ENCODE data around the gene AKNA. TPM values are rescaled to one million over a fixed set of nuclear protein-coding genes. Genes with fewer than 3 reads are reported as not detected.
A peak's percentile ranks its signal among the peaks of the same experiment; 100 is the strongest.

The AKNA gene
- total RNA-seq, 1 donor from 2014 or later = 24.6 TPM

DNA sequence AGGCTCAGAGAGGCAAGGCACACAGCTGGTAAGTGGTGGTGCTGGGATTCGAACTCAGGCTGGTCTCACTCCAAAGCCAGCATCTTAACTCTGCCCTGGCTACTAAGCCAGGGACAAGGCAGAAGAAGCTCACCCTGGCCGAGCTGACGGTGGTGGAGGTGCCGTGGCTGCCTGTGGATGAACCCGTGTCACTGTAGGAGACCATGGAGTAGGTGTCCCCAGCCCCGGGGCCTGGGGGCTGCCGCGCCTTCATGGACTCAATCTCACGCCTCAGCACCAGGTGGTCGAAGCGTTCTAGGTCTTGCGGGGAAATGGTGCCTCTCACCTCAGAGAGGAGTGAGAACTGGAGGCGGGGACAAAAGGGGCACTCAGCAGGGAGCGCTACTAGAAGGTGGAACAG lies 35.4 kb upstream of the AKNA start:
- no peaks in the 10 kb centered on the region for H3K36me3 Mint-ChIP-seq (ENCODE audit: insufficient read depth)
- DNase-seq (ENCODE audit: low spot score, unreplicated experiment) = no peak
- H3K27ac Mint-ChIP-seq = no peak overlapping the region
- TF ChIP-seq, protein P1, sequence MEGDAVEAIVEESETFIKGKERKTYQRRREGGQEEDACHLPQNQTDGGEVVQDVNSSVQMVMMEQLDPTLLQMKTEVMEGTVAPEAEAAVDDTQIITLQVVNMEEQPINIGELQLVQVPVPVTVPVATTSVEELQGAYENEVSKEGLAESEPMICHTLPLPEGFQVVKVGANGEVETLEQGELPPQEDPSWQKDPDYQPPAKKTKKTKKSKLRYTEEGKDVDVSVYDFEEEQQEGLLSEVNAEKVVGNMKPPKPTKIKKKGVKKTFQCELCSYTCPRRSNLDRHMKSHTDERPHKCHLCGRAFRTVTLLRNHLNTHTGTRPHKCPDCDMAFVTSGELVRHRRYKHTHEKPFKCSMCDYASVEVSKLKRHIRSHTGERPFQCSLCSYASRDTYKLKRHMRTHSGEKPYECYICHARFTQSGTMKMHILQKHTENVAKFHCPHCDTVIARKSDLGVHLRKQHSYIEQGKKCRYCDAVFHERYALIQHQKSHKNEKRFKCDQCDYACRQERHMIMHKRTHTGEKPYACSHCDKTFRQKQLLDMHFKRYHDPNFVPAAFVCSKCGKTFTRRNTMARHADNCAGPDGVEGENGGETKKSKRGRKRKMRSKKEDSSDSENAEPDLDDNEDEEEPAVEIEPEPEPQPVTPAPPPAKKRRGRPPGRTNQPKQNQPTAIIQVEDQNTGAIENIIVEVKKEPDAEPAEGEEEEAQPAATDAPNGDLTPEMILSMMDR (IDR thresholded peaks at IDR 0.05; ENCODE audit: unreplicated experiment) = no peak
- H3K9me3 Mint-ChIP-seq (ENCODE audit: low read depth) = no peaks in the 10 kb centered on the region
- H3K4me3 Mint-ChIP-seq (ENCODE audit: low read depth) = no peak overlapping the region
- no peaks in the 10 kb centered on the region for H3K27me3 Mint-ChIP-seq
- H3K4me1 Mint-ChIP-seq (ENCODE audit: low read depth) = no peaks in the 10 kb centered on the region

DNA sequence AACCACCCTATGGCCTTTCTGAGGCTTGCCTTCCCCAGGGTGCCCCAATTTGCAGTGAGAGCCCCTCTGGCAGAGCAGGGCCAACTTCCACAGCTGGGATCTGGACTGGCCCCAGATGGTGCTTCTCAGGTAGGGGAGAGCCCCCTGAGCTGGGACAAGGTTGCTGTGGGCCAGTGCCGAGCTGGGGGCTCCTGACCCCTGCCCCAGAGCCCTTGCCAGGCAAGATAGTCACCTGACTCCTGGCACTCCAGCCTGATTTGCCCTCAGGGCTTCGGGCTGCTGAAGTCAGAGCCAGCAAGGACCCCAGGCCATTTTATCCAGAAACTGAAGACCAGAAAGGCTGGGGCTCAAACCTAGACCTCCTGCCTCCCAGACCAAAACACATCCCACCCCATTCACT lies 33.4 kb upstream of the AKNA start:
- peaks cover 10% of the 10 kb centered on the region for H3K4me1 Mint-ChIP-seq (ENCODE audit: low read depth)

GRCh38 chr9:114419796-114420195 lies 32.0 kb upstream of the AKNA start:
- no peak for DNase-seq (ENCODE audit: low spot score, unreplicated experiment)

More for the DNA sequence above, 33.4 kb upstream of the AKNA start:
- TF ChIP-seq, protein P1 (IDR thresholded peaks at IDR 0.05; ENCODE audit: unreplicated experiment) = no peak
- Mint-ChIP-seq H3K9me3 (ENCODE audit: low read depth) (no peaks in the 10 kb centered on the region), H3K27me3 (no peaks in the 10 kb centered on the region), H3K36me3 (ENCODE audit: insufficient read depth) (no peaks in the 10 kb centered on the region), H3K4me3 (ENCODE audit: low read depth) (no peak overlapping the region), H3K27ac (no peak overlapping the region)
- DNase-seq (ENCODE audit: low spot score, unreplicated experiment) = no peak

DNA sequence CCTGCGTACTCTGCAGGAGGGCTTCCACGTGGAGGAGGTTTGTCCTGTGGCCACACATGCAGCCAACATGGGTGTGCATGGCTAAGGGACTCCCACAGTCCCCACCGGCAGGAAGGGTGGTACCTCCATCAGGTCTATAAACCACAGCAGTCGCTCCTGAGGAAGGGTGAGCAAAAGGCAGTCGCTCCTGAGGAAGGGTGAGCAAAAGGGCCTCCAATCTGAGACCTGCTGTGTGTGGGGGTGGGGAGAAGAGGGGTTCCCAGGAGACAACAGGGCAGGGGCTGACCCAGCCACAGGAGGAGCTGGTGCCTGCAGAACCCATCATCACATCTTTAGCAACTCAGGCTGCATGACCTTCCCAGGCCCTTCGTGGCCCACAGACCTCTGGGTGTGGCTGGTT lies 30.3 kb upstream of the AKNA start:
- Mint-ChIP-seq H3K4me3 (ENCODE audit: low read depth) (no peak overlapping the region), H3K36me3 (ENCODE audit: insufficient read depth) (no peaks in the 10 kb centered on the region), H3K27me3 (peaks cover 7% of the 10 kb centered on the region), H3K9me3 (ENCODE audit: low read depth) (no peaks in the 10 kb centered on the region), H3K4me1 (ENCODE audit: low read depth) (peaks cover 10% of the 10 kb centered on the region), H3K27ac (no peak overlapping the region)
- TF ChIP-seq, protein P1 (IDR thresholded peaks at IDR 0.05; ENCODE audit: unreplicated experiment) = no peak
- no peak for DNase-seq (ENCODE audit: low spot score, unreplicated experiment)

More at GRCh38 chr9:114419796-114420195, 32.0 kb upstream of the AKNA start:
- H3K27me3 Mint-ChIP-seq = peaks cover 5% of the 10 kb centered on the region
- H3K4me3 Mint-ChIP-seq (ENCODE audit: low read depth) = no peak overlapping the region
- peaks cover 10% of the 10 kb centered on the region for H3K4me1 Mint-ChIP-seq (ENCODE audit: low read depth)
- no peak overlapping the region for H3K27ac Mint-ChIP-seq
- TF ChIP-seq, protein P1 (IDR thresholded peaks at IDR 0.05; ENCODE audit: unreplicated experiment) = no peak
- no peaks in the 10 kb centered on the region for H3K36me3 Mint-ChIP-seq (ENCODE audit: insufficient read depth)
- no peaks in the 10 kb centered on the region for H3K9me3 Mint-ChIP-seq (ENCODE audit: low read depth)

DNA sequence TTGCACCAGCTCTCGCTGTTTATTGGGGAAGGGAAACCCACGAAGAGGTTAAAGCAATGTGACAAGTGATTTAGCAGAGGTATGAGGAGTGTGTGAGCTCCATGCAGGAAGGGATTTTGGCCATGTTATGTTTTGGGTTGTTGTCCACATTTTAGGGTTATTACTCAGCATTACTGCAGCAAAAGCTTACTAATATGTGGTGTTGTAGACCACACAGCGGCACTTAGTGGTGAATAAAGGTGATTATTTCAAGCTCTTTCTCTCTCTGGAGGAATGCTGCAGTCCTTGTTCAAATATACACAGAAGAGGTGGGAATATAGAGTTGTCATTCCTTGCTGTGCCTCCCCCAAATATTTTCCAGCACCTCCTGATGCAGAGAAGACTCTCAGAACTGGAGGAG lies 29.7 kb upstream of the AKNA start:
- H3K27ac Mint-ChIP-seq = peak overlapping the region; percentile 63
- peaks cover 10% of the 10 kb centered on the region for H3K4me1 Mint-ChIP-seq (ENCODE audit: low read depth)
- peaks cover 8% of the 10 kb centered on the region for H3K27me3 Mint-ChIP-seq
- H3K4me3 Mint-ChIP-seq (ENCODE audit: low read depth) = no peak overlapping the region
- no peaks in the 10 kb centered on the region for H3K36me3 Mint-ChIP-seq (ENCODE audit: insufficient read depth)
- no peak for DNase-seq (ENCODE audit: low spot score, unreplicated experiment)
- no peaks in the 10 kb centered on the region for H3K9me3 Mint-ChIP-seq (ENCODE audit: low read depth)
- TF ChIP-seq, protein P1 (IDR thresholded peaks at IDR 0.05; ENCODE audit: unreplicated experiment) = no peak

All from progenitor cell of endocrine pancreas (in vitro differentiated cells).